Endothelial cell of umbilical vein (primary cell): ENCODE results near the gene FTO. TPM values are rescaled to one million over a fixed set of nuclear protein-coding genes. Genes with fewer than 3 reads are reported as not detected.

Source experiments
- BruUV-seq: library from RNA; stranded (reverse); fragments of 400-500 nt; replicated peaks from 2 replicates; lab custom pipeline; 2021; lab: Mats Ljungman, UMichigan
- CTCF ChIA-PET: fragments of 300-600, 350-600 bp; sonication (Branson Sonifier 250); formaldehyde crosslinking; loops from one replicate; lab custom pipeline; 2021; ENCODE audit warnings: antibody characterized with exemption, inconsistent platforms; lab: Charles Lee
- POLR2A ChIA-PET: fragments of 300-600, 350-600 bp; sonication (Branson Sonifier 250); formaldehyde crosslinking; loops from one replicate; lab custom pipeline; 2021; ENCODE audit warnings: antibody characterized with exemption, inconsistent platforms; lab: Charles Lee
- DNase-seq: peaks from one replicate; pipeline ENCODE4 v3.0.0-alpha.2; 2011; ENCODE audit warnings: low read depth, low spot score
- FAIRE-seq: peaks from 2 replicates; lab custom pipeline; 2011; peaks lifted over from hg19 to GRCh38; lab: Jason Lieb, UNC
- H2AFZ ChIP-seq: 2 replicates; pipeline ENCODE4 v1.6.0; 2012; ENCODE audit warnings: low read depth, low read length, control low read depth, inconsistent platforms
- H3K27ac ChIP-seq: 2 replicates; pipeline ENCODE4 v1.5.1; 2011; ENCODE audit warnings: low read depth, mild to moderate bottlenecking, control low read depth, low read length, moderate library complexity; ENCODE audit not compliant: insufficient read depth
- H3K27me3 ChIP-seq, 2 experiments: 2 replicates each; pipeline versions ENCODE4 v1.6.0 to v1.6.1; 2011; ENCODE audit warnings: low read length in 2 of 2, mixed read lengths in 1 of 2; ENCODE audit not compliant: control insufficient read depth in 2 of 2, insufficient read depth in 2 of 2
- H3K36me3 ChIP-seq, 2 experiments: 2 replicates in 1 of 2; 3 replicates in 1 of 2; pipeline ENCODE4 v1.5.1; 2011; ENCODE audit warnings: low read length in 2 of 2, mild to moderate bottlenecking in 1 of 2, moderate library complexity in 1 of 2; ENCODE audit not compliant: control insufficient read depth in 2 of 2, insufficient read depth in 2 of 2; ENCODE audit errors: extremely low read depth in 1 of 2
- H3K4me1 ChIP-seq: 3 replicates; pipeline ENCODE4 v1.5.1; 2011; ENCODE audit warnings: mild to moderate bottlenecking, low read length; ENCODE audit not compliant: control insufficient read depth, insufficient read depth; ENCODE audit errors: extremely low read depth
- H3K4me2 ChIP-seq: 2 replicates; pipeline ENCODE4 v1.6.1; 2011; ENCODE audit warnings: low read length, control low read depth, mixed read lengths; ENCODE audit not compliant: insufficient read depth
- H3K4me3 ChIP-seq, 3 experiments: fragments of 200-600 bp in 1 of 3; sonication (generic), shearing (Covaris generic) in 1 of 3; replicated peaks in 1 of 3; 2 replicates each; pipeline ENCODE4 v1.5.1; 2011 to 2016; ENCODE audit warnings: control low read depth in 3 of 3, low read length in 3 of 3, mild to moderate bottlenecking in 2 of 3, inconsistent platforms in 1 of 3, low read depth in 1 of 3, moderate library complexity in 1 of 3; ENCODE audit not compliant: insufficient read depth in 1 of 3
- H3K79me2 ChIP-seq: 2 replicates; pipeline ENCODE4 v1.6.0; 2012; ENCODE audit warnings: low read length, inconsistent platforms; ENCODE audit not compliant: control insufficient read depth, insufficient read depth
- H3K9ac ChIP-seq: replicated peaks from 2 replicates; pipeline ENCODE3; 2011; ENCODE audit warnings: low read length, control low read depth; ENCODE audit not compliant: insufficient read depth; ENCODE audit errors: extremely low read depth
- H3K9me1 ChIP-seq: replicated peaks from 3 replicates; pipeline ENCODE4 v1.6.0; 2011; ENCODE audit warnings: mild to moderate bottlenecking, low read length; ENCODE audit not compliant: control insufficient read depth, insufficient read depth; ENCODE audit errors: extremely low read depth
- H3K9me3 ChIP-seq: replicated peaks from 2 replicates; pipeline ENCODE4 v1.5.1; 2012; ENCODE audit warnings: low read length, inconsistent platforms; ENCODE audit not compliant: control insufficient read depth, insufficient read depth
- H4K20me1 ChIP-seq: replicated peaks from 2 replicates; pipeline ENCODE3; 2011; ENCODE audit warnings: mild to moderate bottlenecking, low read length; ENCODE audit not compliant: control insufficient read depth, insufficient read depth; ENCODE audit errors: extremely low read depth
- CTCF ChIP-seq, 2 donors: IDR thresholded peaks; 1 replicate in 1 of 2; 2 replicates in 1 of 2; pipeline ENCODE4 v1.5.1; 2011; ENCODE audit warnings: low read length in 2 of 2, mild to moderate bottlenecking in 2 of 2, moderate library complexity in 2 of 2, control low read depth in 1 of 2, inconsistent platforms in 1 of 2, low read depth in 1 of 2; ENCODE audit not compliant: insufficient read depth in 1 of 2; ENCODE audit errors: extremely low read depth in 1 of 2
- EZH2 ChIP-seq: IDR thresholded peaks from 2 replicates; pipeline ENCODE4 v1.6.1; 2012; ENCODE audit warnings: borderline replicate concordance, low read depth, mild to moderate bottlenecking, moderate library complexity, low read length, inconsistent platforms; ENCODE audit not compliant: severe bottlenecking
- FOS ChIP-seq: IDR thresholded peaks from 2 replicates; pipeline ENCODE4 v1.6.1; 2011; ENCODE audit warnings: mild to moderate bottlenecking, low read length, moderate library complexity, borderline replicate concordance; ENCODE audit not compliant: insufficient read depth
- GATA2 ChIP-seq: IDR thresholded peaks from 2 replicates; pipeline ENCODE4 v1.7.0; 2011; ENCODE audit warnings: low read depth, mild to moderate bottlenecking, moderate library complexity, mixed read lengths, low read length; ENCODE audit not compliant: insufficient read length, insufficient read depth
- JUN ChIP-seq: IDR thresholded peaks from 2 replicates; pipeline ENCODE4 v1.6.1; 2011; ENCODE audit warnings: borderline replicate concordance, low read depth; ENCODE audit not compliant: insufficient read length, insufficient read depth
- MAX ChIP-seq: IDR thresholded peaks from 2 replicates; pipeline ENCODE4 v1.6.1; 2011; ENCODE audit not compliant: insufficient read depth, insufficient read length
- MYC ChIP-seq: IDR thresholded peaks from one replicate; pipeline ENCODE4 v1.6.1; 2011; ENCODE audit warnings: mild to moderate bottlenecking, low read depth, low read length
- POLR2A ChIP-seq: IDR thresholded peaks from 2 replicates; pipeline ENCODE4 v1.6.1; 2012; ENCODE audit warnings: low read depth, mild to moderate bottlenecking, control low read depth, low read length
- POLR2AphosphoS5 ChIP-seq: IDR thresholded peaks from 2 replicates; pipeline ENCODE4 v1.6.1; 2012; ENCODE audit warnings: low read depth, mild to moderate bottlenecking, control low read depth, low read length, moderate library complexity; ENCODE audit not compliant: insufficient read depth
- dilution Hi-C: fragments of 300-500 bp; cut with MboI; formaldehyde crosslinking; loops from one replicate; pipeline ENCODE4 v1.15.0; 2019; ENCODE audit warnings: low sequenced_read_pairs; ENCODE audit not compliant: extremely low pct_ligation_motif_present
- intact Hi-C: fragments of 100-400 bp; cut with micrococcal nuclease; formaldehyde crosslinking; loops from one replicate; pipeline ENCODE4 v1.10.0; 2022
- polyA plus RNA-seq, 4 experiments: library from polyadenylated mRNA; depleted of rRNA in 3 of 4; stranded (reverse) in 3 of 4; unstranded in 1 of 4; fragments of >200 nt; gene quantifications; 2 replicates each; pipeline versions ENCODE4 v1.2.1 to v1.2.3, GENCODE V29; 2011 to 2012; ENCODE audit warnings: missing spikeins in 1 of 4
- total RNA-seq: library from RNA; stranded (reverse); gene quantifications from 2 replicates; pipeline ENCODE4 v1.2.3, GENCODE V29; 2021

FTO gene
- total and polyA plus RNA-seq, 2 donors (not counting 3 experiments of a cell fraction or from before 2014, with no cell fraction given): 48.6 to 87.1 TPM

- no peak overlapping the region for H3K27ac ChIP-seq
- CTCF ChIA-PET: no interaction called here
Measured at GRCh38 chr16:54177052-54177861, 473.3 kb downstream of the FTO start.

More at GRCh38 chr16:54177052-54177861, 473.3 kb downstream of the FTO start:
- no peaks in the 10 kb centered on the region for H3K79me2 ChIP-seq
- intact Hi-C loops (no loop called here), dilution Hi-C loops (no loop called here)
- no peak overlapping the region for H3K9ac ChIP-seq
- H3K9me1 ChIP-seq: no peaks in the 10 kb centered on the region
- TF ChIP-seq POLR2AphosphoS5: no peak
- no peak for TF ChIP-seq CTCF (IDR thresholded peaks at IDR 0.05; ENCODE audit: extremely low read depth in 1 of 2, insufficient read depth in 1 of 2, low read depth in 1 of 2, low read length in 2 of 2)
- no peak for TF ChIP-seq POLR2A
- no peak for TF ChIP-seq MYC
- no peak for TF ChIP-seq MAX
- TF ChIP-seq JUN: no peak
- TF ChIP-seq EZH2: no peak
- no peak for TF ChIP-seq GATA2
- TF ChIP-seq FOS: no peak
- FAIRE-seq (no peak), DNase-seq (no peak)
- no peak overlapping the region for H3K4me3 ChIP-seq
- no peak overlapping the region for H2AFZ ChIP-seq
- no TSS peak for BruUV-seq
- no peaks in the 10 kb centered on the region for H4K20me1 ChIP-seq
- H3K4me2 ChIP-seq: no peak overlapping the region
- no peaks in the 10 kb centered on the region for H3K36me3 ChIP-seq
- H3K9me3 ChIP-seq: no peaks in the 10 kb centered on the region
- POLR2A ChIA-PET: no interaction called here
- H3K4me1 ChIP-seq: no peaks in the 10 kb centered on the region
- peaks cover 4 to 17% of the 10 kb centered on the region in 2 experiments for H3K27me3 ChIP-seq
